ENCODE measurements around the gene CD55. TPM values are rescaled to one million over a fixed set of nuclear protein-coding genes. Genes with fewer than 3 reads are reported as not detected.

Gene CD55
- total RNA-seq, 1 donor from 2014 or later, result 98.6 TPM

DNA sequence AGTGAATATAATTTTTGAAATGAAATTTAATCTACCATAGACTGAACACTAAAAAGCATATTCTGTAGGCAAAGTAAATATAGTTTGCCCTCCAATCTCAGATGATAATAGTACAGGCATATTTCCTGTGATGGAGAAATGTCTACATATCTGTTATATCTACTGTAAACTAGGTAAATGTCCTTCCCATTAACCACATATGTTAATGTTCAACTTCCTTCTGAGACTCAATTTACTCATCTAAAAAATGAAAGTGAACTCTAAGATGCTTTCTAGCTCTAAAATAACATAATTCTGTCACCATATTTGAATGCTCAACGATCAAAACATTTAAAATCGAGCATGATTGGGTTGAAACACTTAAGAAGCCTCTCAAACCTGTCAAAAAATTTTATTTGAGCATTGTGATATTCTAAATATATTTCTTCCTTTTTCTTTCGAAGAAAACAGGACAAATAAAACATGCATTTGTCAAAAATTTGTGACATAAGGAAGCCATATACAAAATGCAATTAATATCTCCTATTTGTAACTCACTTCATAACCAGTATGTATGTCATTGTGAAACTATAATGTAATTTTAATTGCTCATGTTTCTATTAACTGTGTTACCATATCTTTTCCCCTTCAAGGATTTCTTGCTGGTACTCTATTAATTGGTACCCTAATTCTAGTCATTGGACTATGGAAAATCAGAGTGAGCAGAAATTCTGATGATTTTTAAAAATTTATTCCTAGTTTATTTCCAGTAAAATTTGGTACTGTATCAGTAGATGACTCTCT, 34.2 kb downstream of the CD55 start:
- intact Hi-C loops (cut with micrococcal nuclease), result no loop called here

DNA sequence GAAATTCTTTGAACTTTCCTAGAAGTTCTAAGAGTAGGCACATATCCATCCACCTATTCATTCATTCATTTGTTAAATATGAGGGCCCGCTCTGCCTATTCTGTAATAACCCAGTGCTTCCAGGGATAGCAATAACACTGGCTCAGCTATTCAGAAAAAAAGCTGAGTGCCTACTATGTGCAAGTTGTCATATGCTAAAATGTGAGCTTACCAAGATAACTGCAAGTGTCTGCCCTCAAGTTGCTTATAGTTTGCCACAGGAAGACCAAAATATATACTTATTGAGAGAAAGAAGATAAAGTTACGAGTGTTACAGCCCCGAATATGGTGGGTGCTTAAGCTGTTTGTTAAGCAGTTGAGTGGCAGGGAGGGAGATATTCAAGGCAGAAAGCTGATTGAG, 39.6 kb downstream of the CD55 start:
- intact Hi-C loops (cut with micrococcal nuclease), result no loop called here

- intact Hi-C loops (cut with micrococcal nuclease), result no loop called here
Measured at GRCh38 chr1:207361889-207362288, 40.4 kb downstream of the CD55 start.

GRCh38 chr1:207362962-207363860, 41.7 kb downstream of the CD55 start:
- intact Hi-C loops (cut with micrococcal nuclease), result loop anchor here (1.0 kb wide), 2 partner anchors 27 to 42 kb away; partner anchors contain the start of gene CD55

DNA sequence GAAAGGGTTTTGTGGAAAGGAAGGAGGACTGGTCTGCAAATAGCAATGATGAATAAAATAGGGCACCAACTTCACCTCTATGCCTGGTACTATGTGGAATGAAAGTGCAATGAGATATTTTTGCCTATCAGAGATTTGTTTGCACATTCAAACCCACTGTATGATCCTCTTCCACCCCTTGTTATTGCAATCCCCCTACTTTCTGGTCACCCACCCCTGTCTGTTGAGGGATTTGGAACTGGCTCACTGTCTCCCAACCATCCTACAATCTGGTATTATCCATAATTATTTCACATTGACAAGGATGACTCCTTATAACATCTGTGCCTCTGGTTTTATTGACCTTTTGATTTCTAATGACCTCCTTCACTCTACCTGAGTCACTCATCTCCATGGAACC, 42.4 kb downstream of the CD55 start:
- intact Hi-C loops (cut with micrococcal nuclease), result loop anchor here (1.0 kb wide), 2 partner anchors 28 to 43 kb away; partner anchors contain the start of gene CD55

GRCh38 chr1:207364614-207365013, 43.1 kb downstream of the CD55 start:
- intact Hi-C loops (cut with micrococcal nuclease), result no loop called here

GRCh38 chr1:207365063-207365462, 43.6 kb downstream of the CD55 start:
- intact Hi-C loops (cut with micrococcal nuclease), result no loop called here

DNA sequence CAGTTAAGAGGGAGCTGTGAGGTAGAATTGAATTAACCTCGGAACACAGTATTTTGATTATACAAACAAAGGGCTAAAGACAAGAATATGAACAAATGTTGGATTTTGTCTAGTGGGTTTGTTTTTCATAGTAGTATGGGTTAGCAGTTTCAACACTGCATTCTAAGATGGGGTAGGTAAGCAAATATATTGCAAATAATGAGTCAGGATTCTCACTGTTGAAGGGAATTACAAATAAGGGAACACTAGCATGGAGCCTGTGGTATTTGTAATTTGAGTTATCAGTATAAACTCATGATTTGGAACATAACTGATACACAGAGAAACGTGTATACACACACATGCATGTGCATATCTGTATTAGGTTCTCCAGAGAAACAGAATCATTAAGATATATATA, 44.5 kb downstream of the CD55 start:
- intact Hi-C loops (cut with micrococcal nuclease), result no loop called here

- intact Hi-C loops (cut with micrococcal nuclease), result no loop called here
Measured at GRCh38 chr1:207388721-207389120, 67.2 kb downstream of the CD55 start.

- intact Hi-C loops (cut with micrococcal nuclease), result no loop called here
Measured at GRCh38 chr1:207389728-207390464, 68.4 kb downstream of the CD55 start.

DNA sequence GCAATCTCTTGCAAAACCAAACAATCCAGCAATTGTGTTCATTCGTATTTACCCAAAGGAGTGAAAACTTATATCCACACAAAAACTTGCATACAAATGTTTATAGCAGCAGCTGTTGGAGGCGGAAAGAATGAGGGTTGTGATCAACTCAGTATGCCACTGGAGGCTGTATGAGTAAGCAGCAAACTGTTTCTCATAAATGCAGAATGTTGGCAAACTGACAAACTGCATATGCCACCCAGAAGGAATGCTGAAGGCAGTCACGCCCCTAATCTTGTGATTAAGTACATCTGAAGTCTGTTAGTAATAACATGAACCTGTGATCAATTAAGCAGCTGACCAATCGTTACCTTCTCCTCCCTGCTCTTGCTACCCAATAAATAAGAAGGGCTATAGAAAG, 72.1 kb downstream of the CD55 start:
- intact Hi-C loops (cut with micrococcal nuclease), result no loop called here

GRCh38 chr1:207396168-207396746, 74.8 kb downstream of the CD55 start:
- intact Hi-C loops (cut with micrococcal nuclease), result no loop called here

GRCh38 chr1:207397525-207397926, 76.0 kb downstream of the CD55 start:
- intact Hi-C loops (cut with micrococcal nuclease), result no loop called here

- intact Hi-C loops (cut with micrococcal nuclease), result no loop called here
Measured at GRCh38 chr1:207398986-207399385, 77.5 kb downstream of the CD55 start.

- intact Hi-C loops (cut with micrococcal nuclease), result loop anchor here (10.0 kb wide), 1 partner anchor 157 kb away; no protein-coding TSS in a partner anchor
Measured at GRCh38 chr1:207401578-207401977, 80.1 kb downstream of the CD55 start.

DNA sequence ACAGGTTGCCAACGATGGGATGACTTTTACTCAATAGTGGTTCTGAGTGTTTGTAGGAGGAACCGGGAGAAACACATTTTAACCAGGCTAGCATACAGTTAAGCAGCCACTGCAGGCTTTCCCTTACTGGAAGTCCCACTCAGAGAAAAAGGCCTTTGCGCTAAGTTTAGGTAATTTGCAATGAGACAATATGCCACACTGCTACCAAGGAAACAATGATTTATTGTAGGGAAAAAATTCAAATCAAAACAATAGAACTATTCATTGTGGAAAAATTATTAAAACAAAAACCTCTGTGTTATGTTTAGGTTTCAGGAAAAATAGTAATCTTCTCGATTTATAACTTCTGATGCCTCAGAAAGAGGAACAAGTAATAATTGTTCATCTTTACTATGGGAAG, 81.3 kb downstream of the CD55 start:
- intact Hi-C loops (cut with micrococcal nuclease), result loop anchor here (10.0 kb wide), 1 partner anchor 158 kb away; no protein-coding TSS in a partner anchor

DNA sequence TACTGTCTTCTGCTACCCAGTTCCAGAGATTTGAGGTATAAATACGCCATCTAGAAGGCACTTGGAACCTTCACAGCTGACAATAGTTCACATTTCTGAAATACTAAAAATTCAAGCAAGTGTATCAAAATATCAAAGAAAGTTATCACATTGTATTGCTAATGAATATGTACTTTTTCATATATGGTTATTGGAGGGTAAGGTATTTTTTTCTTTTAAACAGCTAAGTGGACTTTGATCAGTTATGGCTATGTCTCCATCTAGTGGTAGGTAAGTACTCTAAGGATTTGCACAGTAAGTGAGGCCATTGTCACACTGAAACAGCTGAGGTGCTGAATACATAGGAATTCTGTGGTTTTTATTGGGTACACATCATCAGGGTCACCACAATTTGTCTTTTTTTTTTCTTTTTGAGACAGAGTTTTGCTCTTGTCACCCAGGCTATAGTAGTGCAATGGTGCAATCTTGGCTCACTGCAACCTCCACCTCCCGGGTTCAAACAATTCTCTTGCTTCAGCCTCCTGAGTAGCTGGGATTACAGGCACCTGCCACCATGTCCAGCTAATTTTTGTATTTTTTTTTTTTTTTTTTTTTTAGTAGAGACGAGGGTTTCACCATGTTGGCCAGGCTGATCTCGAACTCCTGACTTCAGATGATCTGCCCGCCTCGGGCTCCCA, 83.5 kb downstream of the CD55 start:
- intact Hi-C loops (cut with micrococcal nuclease), result loop anchor here (1.0 to 10.0 kb wide), 7 partner anchors 68 to 355 kb away; partner anchors contain the start of gene CD55

- intact Hi-C loops (cut with micrococcal nuclease), result loop anchor here (1.0 to 10.0 kb wide), 7 partner anchors 69 to 356 kb away; partner anchors contain the start of gene CD55
Measured at GRCh38 chr1:207405814-207406213, 84.3 kb downstream of the CD55 start.

DNA sequence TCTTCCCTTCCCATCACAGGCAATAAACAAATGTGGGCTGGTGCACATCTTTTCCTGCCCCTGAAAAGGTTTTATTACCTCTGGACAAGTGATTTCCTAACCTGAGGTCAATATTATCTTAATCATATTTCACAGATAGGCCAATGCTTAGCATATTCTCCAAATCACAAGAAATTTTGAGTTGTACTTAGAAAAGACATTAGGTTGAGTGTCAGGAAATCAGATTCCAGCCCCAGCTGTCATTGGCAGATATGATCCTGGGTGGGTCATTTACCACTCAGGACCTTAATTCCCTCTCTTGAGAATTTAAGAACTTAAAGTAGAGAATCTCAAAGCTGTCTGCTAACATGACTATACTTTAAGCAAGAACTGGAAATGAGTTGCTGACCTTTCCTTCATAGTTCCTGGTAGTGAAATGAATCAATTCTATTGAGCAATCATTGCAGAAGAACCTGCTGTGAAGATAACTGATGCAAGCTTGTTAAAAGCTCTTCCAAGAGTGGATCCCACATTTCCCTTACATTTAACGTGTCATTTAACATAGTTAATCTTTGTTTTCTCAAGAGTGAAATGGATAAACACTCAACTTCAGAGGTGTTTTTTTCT, 86.3 kb downstream of the CD55 start:
- intact Hi-C loops (cut with micrococcal nuclease), result loop anchor here (5.0 to 10.0 kb wide), 2 partner anchors 70 to 163 kb away; no protein-coding TSS in a partner anchor

Measured in T-helper 2 cell treated with Interferon-gamma antibody and Interleukin-4, amounts not matched to agents 100 ng/mL and 5 ng/mL, for 36 hours (primary cell).